ENCODE measurements around the gene ADIPOQ. TPM values are rescaled to one million over a fixed set of nuclear protein-coding genes. Genes with fewer than 3 reads are reported as not detected.
"Not testable (repeated sequence)": the region's sequence is repeated elsewhere in the genome, so short reads cannot be mapped to it uniquely, and the experiment has no call there.

The ADIPOQ gene
- total RNA-seq: not detected
- long read RNA-seq: 0 reads

DNA sequence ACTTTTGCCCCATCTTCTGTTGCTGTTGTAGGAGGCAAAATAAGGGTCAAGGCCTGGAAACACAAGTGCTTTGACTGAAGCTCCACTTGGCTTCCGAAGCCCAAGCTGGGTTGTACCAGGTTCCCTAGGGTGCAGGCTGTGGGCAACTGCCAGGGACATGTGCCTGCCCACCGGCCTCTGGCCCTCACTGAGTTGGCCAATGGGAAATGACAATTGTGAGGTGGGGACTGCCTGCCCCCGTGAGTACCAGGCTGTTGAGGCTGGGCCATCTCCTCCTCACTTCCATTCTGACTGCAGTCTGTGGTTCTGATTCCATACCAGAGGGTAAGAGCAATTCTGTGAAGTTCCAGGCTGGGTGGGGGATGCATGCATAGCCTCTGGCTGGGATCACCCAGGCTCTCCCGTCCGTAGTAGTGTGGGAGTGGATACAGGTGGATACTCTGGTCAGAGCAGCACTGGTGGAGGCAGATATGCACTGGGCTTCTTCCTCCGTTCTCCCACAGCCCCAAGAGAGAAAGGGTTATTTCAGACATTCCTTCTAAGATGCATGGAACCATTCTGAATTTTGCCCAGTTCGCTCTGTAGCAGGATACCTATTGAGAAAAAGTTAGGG is at the start of gene ADIPOQ:
Gene ADIPOQ, plus strand, starts transcription at position 285 of the 613 bp plus-strand sequence. CDS start 10,349 bp downstream, outside the sequence.
- H3K36me3 ChIP-seq: no peaks in the 10 kb centered on the region
- intact Hi-C loops (cut with DNase I): no loop called here
- WGBS (ENCODE audit: insufficient coverage, low coverage, low lambda C conversion rate, missing lambda C conversion rate): 72% methylated on average over 3 of the region's 7 CpGs
- H3K27me3 ChIP-seq: no peaks in the 10 kb centered on the region
- ATAC-seq: peak in 1 of 4 donors; percentile 26
- no peak for DNase-seq
- no peaks in the 10 kb centered on the region for H3K9me3 ChIP-seq
- no peak within 1 kb of the TSS for H3K4me3 ChIP-seq
- H3K27ac ChIP-seq: no peak within 1 kb of the TSS
- no peak for TF ChIP-seq POLR2A (IDR thresholded peaks at IDR 0.05)
- TF ChIP-seq, protein P1, sequence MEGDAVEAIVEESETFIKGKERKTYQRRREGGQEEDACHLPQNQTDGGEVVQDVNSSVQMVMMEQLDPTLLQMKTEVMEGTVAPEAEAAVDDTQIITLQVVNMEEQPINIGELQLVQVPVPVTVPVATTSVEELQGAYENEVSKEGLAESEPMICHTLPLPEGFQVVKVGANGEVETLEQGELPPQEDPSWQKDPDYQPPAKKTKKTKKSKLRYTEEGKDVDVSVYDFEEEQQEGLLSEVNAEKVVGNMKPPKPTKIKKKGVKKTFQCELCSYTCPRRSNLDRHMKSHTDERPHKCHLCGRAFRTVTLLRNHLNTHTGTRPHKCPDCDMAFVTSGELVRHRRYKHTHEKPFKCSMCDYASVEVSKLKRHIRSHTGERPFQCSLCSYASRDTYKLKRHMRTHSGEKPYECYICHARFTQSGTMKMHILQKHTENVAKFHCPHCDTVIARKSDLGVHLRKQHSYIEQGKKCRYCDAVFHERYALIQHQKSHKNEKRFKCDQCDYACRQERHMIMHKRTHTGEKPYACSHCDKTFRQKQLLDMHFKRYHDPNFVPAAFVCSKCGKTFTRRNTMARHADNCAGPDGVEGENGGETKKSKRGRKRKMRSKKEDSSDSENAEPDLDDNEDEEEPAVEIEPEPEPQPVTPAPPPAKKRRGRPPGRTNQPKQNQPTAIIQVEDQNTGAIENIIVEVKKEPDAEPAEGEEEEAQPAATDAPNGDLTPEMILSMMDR (IDR thresholded peaks at IDR 0.05): no peak
- H3K4me1 ChIP-seq: no peaks in the 10 kb centered on the region

DNA sequence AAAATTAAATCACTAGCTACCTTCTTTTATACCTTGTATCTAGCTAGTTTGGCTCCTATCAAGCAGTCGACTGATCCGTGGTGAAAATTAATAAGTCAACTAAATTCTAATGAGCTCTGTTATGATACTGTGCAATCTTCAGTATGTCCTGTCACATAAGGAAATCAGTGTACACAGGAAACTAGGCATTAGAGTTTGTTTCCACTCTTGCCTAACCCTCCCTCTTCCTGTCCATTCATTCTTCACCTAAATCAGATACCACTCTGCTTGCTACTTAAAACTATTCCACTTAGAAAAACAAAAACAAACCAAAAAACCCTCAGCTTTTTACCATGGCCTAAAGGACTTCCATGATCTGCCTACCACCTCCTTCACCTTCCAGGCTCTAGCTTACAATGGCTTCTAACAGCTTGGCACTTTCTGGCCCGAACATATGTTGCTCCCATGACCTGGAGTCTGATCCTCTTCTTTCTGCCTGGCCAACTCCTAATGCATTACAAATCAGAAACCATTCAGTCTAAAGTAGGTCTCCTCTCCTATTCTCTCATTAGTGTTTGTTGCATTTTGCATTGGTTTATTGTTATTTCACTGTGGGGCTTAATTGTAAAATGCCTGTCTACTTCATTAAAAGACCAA is 44.2 kb upstream of the ADIPOQ start:
- no peak overlapping the region for H3K4me3 ChIP-seq
- intact Hi-C loops (cut with DNase I): no loop called here
- no peaks in the 10 kb centered on the region for H3K36me3 ChIP-seq
- H3K4me1 ChIP-seq: no peaks in the 10 kb centered on the region
- TF ChIP-seq, protein P1 (IDR thresholded peaks at IDR 0.05): no peak
- TF ChIP-seq POLR2A (IDR thresholded peaks at IDR 0.05): no peak
- no peak for DNase-seq
- no peaks in the 10 kb centered on the region for H3K27me3 ChIP-seq
- H3K27ac ChIP-seq: no peak overlapping the region
- ATAC-seq: peak; percentile 29 to 56 (median 34)
- H3K9me3 ChIP-seq: no peaks in the 10 kb centered on the region
- WGBS (ENCODE audit: insufficient coverage, low coverage, low lambda C conversion rate, missing lambda C conversion rate): 80% methylated on average over 3 of the region's 3 CpGs

DNA sequence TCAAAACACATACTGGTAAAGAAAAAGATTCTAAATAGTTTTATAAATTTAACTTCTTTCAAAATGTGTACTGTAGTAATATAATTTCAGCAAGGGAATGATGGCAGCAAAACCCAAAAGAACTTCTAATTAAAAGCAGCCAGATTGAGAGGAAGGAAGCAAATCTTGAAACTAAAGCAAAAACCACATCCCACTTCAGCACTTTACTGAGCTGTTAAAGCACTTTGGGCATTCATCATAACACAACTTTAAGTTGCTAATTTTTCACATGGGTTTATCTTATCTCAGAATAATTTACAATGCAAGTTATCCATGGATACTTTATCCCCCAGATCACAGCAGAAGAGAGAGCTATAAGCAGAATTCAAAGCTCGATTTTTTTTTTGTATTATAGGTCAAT is 42.2 kb upstream of the ADIPOQ start:
- Histone ChIP-seq H3K36me3 (no peaks in the 10 kb centered on the region), H3K4me3 (no peak overlapping the region)
- TF ChIP-seq POLR2A (IDR thresholded peaks at IDR 0.05): no peak
- TF ChIP-seq, protein P1 (IDR thresholded peaks at IDR 0.05): no peak

DNA sequence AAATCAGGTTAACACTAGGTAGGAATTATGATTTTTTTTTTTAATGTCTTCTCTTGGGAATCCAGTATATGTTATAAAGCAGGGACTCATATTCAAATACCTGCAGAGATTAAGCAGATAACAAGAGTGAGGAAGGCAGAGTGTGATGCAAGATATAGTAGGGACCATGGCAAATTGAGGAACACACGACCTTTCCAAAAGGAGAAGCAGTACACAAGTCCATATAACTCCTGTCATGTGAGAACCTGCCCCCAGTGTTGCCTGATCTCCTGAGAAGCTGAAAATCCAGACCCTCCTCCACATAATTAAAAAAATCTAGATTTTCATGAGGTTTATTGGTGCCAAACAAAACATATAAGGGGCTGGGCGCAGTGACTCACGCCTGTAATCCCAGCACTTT is 39.8 kb upstream of the ADIPOQ start:
- 82% methylated on average over 3 of the region's 3 CpGs for whole genome bisulfite sequencing (ENCODE audit: insufficient coverage, low coverage, low lambda C conversion rate, missing lambda C conversion rate)
- no peaks in the 10 kb centered on the region for H3K9me3 ChIP-seq
- DNase-seq: no peak
- ATAC-seq: no peak
- intact Hi-C loops (cut with DNase I): no loop called here
- TF ChIP-seq, protein P1 (IDR thresholded peaks at IDR 0.05): no peak
- TF ChIP-seq POLR2A (IDR thresholded peaks at IDR 0.05): no peak
- H3K4me3 ChIP-seq: no peak overlapping the region
- H3K36me3 ChIP-seq: no peaks in the 10 kb centered on the region
- no peaks in the 10 kb centered on the region for H3K27me3 ChIP-seq
- no peak overlapping the region for H3K27ac ChIP-seq
- H3K4me1 ChIP-seq: peaks cover 0 to 15% (median 6%) of the 10 kb centered on the region in 4 donors

More for the DNA sequence above, 42.2 kb upstream of the ADIPOQ start:
- no peaks in the 10 kb centered on the region for H3K27me3 ChIP-seq
- ATAC-seq (no peak), DNase-seq (no peak)
- WGBS (ENCODE audit: insufficient coverage, low coverage, low lambda C conversion rate, missing lambda C conversion rate): 93% methylated on average over 1 of the region's 1 CpG
- peaks cover 0 to 1% (median 0%) of the 10 kb centered on the region in 4 donors for H3K4me1 ChIP-seq
- H3K9me3 ChIP-seq: no peaks in the 10 kb centered on the region
- H3K27ac ChIP-seq: no peak overlapping the region
- intact Hi-C loops (cut with DNase I): no loop called here

GRCh38 chr3:186803447-186803846 is 39.1 kb upstream of the ADIPOQ start:
- H3K4me3 ChIP-seq; intact Hi-C loops (cut with DNase I); ATAC-seq; DNase-seq; H3K27ac ChIP-seq; H3K36me3 ChIP-seq; H3K27me3 ChIP-seq; H3K9me3 ChIP-seq: not testable (repeated sequence)
- peaks cover 0 to 15% (median 6%) of the 10 kb centered on the region in 4 donors for H3K4me1 ChIP-seq
- WGBS (ENCODE audit: insufficient coverage, low coverage, low lambda C conversion rate, missing lambda C conversion rate): 100% methylated on average over 4 of the region's 4 CpGs
